IMR-90 (cell line): ENCODE data around the gene SHCBP1L.

Experiments
- CTCF ChIP-seq: conservative IDR thresholded peaks from 2 replicates; pipeline ENCODE4 v1.5.1; 2012; ENCODE audit warnings: mild to moderate bottlenecking, low read depth, low read length, improper control_type of control experiment
- POLR2A ChIP-seq: IDR thresholded peaks from 2 replicates; pipeline ENCODE4 v1.6.1; 2012; ENCODE audit warnings: mild to moderate bottlenecking, low read depth, low read length
- RAD21 ChIP-seq: IDR thresholded peaks from 2 replicates; pipeline ENCODE4 v1.6.1; 2012; ENCODE audit warnings: low read length, improper control_type of control experiment
- RCOR1 ChIP-seq: IDR thresholded peaks from 2 replicates; pipeline ENCODE4 v1.6.1; 2012; ENCODE audit warnings: mild to moderate bottlenecking, low read length, improper control_type of control experiment; ENCODE audit not compliant: insufficient replicate concordance
- RFX5 ChIP-seq: IDR thresholded peaks from 2 replicates; pipeline ENCODE4 v1.8.0; 2012; ENCODE audit warnings: low read depth, mild to moderate bottlenecking, low read length, moderate library complexity
- SMC3 ChIP-seq: fragments of 150-350 bp; IDR thresholded peaks from 2 replicates; pipeline ENCODE4 v1.6.1; 2016; ENCODE audit warnings: low read depth, mild to moderate bottlenecking, antibody characterized with exemption, low read length, moderate library complexity
- TF ChIP-seq, protein P1 (sequence below): fragments of 150-350 bp; IDR thresholded peaks from 2 replicates; pipeline ENCODE4 v1.6.1; 2016; ENCODE audit warnings: low read depth, mild to moderate bottlenecking, low read length, moderate library complexity, borderline replicate concordance

DNA sequence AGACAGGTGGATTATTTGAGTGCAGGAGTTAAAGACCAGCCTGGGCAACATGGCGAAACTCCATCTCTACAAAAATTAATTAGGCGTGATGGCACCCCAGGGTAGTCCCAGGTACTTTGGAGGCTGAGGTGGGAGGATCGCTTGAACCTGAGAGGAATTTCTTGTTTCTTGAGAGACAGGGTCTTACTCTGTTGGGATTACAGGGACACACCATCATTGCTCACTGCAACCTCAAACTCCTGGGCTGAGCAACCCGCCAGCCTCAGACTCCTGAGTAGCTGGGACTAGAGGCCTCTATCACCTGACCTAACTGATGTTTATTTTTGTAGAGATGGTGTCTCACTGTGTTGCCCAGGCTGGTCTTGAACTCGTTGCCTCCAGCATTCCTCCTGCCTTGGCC is 89.0 kb downstream of the SHCBP1L start:
- TF ChIP-seq CTCF, result no peak
- no peak for TF ChIP-seq RAD21
- TF ChIP-seq POLR2A, result no peak
- no peak for TF ChIP-seq RFX5
- TF ChIP-seq, protein P1, sequence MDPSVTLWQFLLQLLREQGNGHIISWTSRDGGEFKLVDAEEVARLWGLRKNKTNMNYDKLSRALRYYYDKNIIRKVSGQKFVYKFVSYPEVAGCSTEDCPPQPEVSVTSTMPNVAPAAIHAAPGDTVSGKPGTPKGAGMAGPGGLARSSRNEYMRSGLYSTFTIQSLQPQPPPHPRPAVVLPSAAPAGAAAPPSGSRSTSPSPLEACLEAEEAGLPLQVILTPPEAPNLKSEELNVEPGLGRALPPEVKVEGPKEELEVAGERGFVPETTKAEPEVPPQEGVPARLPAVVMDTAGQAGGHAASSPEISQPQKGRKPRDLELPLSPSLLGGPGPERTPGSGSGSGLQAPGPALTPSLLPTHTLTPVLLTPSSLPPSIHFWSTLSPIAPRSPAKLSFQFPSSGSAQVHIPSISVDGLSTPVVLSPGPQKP, result no peak
- TF ChIP-seq RCOR1, result no peak
- TF ChIP-seq SMC3, result no peak
